Cerebellar nuclear complex (tissue), 1 donor: ENCODE results near the gene WDR86.

Source experiments
- DNase-seq, 2 experiments: peaks; one replicate each; lab custom pipeline; 2025; lab: John Stamatoyannopoulos, UW

WDR86 gene

GRCh38 chr7:151390598-151391357, 19.1 kb downstream of the WDR86 start:
- no peak for DNase-seq

DNA sequence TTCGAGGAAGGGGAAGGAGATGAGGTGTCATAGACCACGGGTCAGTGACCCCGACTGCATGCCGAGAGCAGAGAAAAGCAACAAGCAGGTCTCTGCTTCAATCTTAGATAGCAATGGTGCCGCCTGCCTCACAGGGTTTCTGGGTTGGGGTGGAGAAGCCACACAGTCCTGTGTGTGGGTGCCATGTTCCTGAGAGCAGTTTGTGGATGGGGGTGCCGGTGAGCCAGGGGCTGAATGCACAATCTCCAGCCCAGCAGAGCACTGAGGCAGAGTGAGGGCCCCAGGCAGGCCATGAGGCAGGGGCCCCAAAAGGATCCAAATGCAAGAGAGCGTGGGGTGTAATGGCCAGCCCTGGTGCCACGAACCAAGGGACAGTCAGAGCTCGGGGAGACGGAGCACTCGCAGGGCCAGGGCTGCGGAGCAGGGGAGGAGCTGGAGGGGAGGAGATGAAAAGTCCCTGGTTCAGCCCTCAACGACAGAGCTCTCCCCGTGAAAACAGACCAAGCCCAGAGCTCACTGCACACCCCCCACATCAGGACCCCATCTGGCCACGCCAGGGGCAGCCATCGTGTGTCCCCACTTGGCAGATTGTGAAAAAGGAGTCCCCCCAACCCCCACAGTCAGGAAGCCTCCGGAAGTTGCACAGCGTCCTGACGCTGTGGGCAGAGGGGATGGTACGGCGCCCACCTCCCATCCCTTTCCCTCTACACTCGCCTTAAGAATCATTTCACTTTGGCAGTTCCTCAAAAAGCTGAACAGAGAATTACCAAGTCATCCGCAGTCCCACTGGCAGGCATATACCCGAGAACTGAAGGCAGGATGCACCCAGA, 19.9 kb downstream of the WDR86 start:
- DNase-seq: no peak

- no peak for DNase-seq
These were observed 20.6 kb downstream of the WDR86 start for GRCh38 chr7:151389096-151389767.

- DNase-seq: no peak
These were observed 21.4 kb downstream of the WDR86 start for GRCh38 chr7:151388430-151388829.

GRCh38 chr7:151388007-151388297, 21.9 kb downstream of the WDR86 start:
- DNase-seq: no peak

- DNase-seq: no peak
These were observed 22.5 kb downstream of the WDR86 start for GRCh38 chr7:151387161-151388006.

DNA sequence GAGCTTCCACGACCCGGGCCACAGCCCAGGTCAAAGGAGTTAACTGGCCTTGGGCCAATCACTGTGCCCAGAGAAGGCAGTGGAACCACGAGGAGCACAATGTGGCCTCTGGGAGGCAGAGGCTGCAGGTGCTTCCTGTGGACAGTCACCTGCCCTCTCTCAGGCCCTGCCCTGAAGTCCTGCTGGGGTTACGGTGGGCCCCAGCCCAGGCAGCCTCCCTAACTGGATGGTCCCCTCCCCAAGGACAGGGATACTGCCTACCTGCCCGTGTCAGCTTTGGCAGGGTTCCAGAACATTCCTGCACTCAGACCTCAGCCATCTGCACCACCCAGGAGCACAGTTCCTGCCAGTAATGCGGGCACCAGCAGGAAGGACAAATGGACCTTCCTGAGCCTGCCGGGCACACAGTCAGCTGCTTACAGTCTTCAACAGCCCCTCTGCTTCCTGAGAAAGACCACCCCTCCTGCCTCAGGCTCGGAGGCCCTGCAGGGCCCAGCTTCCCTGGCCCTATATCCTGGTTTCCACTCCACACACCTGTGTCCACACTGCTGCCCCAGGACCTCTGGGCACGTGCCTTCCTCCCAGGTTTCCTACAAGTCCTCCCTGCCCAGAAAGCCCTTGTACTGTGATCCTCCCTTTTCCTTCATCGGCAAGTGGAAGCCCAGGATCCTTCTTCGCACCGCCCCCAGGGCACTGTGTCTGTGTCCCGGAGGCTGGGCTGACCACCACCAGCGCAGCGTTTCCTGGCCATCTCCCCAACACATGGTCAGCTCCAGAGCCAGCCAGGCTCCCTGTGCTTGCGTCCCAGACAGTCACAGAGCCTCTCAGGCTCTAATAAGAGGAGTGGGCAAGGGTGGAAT, 23.3 kb downstream of the WDR86 start:
- DNase-seq: peak in 1 of 2 experiments; percentile 2

DNA sequence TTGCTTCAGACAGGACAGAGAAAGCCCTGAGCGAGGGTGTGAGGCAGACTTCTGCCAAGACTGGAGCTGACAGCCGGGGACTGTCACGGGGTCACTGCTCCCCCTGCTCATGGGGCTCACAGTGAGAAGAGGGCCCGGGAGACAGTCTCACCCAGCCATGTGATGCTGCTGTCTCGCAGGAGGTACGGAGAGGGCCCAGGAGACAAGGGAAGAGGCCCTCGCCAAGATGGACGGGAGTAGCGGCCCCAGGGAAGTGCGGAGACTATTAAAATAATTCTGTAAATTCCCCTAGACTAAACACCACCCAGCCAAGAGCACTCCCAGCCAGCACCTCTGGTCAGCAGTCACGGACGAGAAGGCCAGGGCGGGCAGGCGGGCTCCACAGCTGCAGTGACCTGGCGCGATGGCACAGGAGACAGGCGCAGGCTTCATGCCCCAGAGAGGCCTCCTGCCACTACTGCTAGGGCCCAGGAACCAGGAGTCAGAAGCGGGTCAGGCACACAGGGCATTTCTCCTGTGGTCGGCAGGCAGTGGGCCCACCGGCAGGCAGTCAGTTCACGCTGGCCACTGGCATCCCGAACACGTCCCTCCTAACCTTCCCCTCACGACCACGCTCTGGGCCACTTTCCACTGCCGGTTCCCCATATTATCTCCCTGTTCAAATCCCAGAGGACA, 24.1 kb downstream of the WDR86 start:
- DNase-seq: no peak

DNA sequence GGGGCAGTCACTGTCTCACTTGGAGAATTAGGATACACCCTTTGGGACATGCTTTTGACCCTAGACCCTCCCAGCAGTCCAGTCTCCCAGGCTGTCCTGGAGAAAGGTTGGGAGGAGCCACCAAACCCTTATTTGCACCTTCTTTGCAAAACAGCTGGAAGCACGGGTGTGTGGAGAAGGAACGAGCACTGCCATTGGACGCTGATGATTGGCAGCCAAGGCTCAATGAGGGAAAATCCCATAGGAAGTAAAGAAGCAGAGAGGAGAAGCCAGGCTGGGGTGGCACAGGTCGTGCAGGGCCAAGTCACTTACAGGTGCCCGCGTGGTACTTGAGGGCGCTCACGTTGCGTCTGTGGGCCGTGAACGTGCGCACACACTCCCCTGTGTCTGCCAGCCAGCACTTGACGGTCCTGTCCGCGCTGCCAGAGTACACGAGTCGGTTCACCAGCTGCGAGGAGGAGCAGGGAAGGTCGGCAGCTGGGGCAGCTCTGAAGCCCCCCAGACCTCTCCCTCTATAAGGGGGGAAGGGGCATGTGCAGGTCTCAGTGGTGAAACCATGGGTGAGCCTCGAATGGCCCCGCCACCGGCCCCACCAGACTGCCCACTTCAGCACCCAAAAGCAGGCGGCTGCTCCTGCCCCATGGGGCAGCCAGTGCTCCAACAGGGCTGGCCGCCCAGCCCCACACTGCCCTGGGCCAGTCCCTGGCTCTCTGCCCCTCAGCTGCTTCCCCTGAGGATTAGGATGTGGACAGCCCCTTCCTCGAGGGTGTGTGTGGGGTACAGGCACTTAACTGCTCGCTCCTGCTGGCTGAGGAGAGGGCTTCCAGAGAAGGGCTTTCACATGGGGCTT, 24.8 kb downstream of the WDR86 start:
- DNase-seq: no peak

DNA sequence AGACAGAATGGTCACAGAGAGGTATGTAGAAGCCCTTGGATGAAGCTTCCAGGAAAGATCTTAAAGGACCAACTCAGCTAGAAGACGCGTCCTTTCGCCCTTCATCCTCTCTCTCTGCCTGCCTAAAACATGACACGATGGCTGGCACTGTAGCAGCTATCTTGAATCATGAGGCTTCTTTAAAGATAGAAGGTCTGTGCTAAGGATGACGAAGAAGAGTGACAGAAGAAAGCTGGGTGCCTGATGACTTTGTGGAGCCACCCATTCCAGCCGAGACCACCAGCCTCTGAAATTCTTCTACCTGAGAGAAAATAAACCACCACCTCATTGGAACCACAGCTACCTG, 25.5 kb downstream of the WDR86 start:
- no peak for DNase-seq

GRCh38 chr7:151383638-151384351, 26.0 kb downstream of the WDR86 start:
- peak in 1 of 2 experiments; percentile 48 for DNase-seq

GRCh38 chr7:151382079-151382885, 27.6 kb downstream of the WDR86 start:
- DNase-seq: no peak

- DNase-seq: no peak
These were observed 28.3 kb downstream of the WDR86 start for GRCh38 chr7:151381348-151382078.

GRCh38 chr7:151381098-151381347, 28.8 kb downstream of the WDR86 start:
- DNase-seq: no peak

DNA sequence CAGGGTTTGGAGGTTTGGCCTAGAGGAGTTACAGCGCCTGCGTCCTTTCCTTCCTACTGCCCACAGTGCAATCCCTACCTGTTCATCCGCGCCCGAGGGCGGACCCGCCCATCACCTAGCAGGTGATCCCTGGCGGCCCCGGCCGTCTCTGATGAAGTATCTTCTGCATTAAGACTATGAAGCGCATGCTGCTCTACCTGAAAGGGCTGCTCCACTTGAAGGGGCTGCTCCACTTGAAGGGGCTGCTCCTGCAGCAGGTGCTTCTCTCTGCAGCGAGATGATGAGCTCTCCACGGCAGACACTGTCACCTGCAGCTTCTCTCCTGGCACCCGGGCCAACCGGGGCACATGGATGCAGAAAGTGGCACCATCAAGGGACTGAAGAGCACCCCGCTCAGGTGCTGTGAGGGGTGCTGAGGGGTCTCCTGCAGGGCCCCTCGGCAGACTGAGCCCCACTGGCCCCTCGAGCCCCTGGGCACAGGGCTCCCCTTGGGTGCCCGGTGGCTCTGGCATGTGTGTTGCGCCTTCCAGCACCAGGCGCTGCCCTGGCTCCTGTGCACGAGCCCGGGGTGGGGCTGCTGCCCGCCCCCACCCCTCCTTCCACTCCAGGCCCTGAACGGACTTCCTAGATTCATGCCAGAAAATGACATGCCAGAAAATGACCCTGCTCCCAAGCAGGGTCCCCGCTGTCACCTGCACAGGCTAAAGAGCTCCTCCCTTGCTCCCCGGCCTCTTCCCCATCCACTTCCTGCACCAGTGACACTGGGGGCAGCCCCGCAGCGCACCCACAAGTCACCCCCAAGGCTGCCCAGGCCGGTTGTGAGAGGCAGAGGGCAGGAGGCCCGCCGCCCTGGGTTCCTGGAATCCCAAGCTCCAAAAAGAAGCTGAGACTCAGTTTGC, 29.4 kb downstream of the WDR86 start:
- DNase-seq: no peak

DNA sequence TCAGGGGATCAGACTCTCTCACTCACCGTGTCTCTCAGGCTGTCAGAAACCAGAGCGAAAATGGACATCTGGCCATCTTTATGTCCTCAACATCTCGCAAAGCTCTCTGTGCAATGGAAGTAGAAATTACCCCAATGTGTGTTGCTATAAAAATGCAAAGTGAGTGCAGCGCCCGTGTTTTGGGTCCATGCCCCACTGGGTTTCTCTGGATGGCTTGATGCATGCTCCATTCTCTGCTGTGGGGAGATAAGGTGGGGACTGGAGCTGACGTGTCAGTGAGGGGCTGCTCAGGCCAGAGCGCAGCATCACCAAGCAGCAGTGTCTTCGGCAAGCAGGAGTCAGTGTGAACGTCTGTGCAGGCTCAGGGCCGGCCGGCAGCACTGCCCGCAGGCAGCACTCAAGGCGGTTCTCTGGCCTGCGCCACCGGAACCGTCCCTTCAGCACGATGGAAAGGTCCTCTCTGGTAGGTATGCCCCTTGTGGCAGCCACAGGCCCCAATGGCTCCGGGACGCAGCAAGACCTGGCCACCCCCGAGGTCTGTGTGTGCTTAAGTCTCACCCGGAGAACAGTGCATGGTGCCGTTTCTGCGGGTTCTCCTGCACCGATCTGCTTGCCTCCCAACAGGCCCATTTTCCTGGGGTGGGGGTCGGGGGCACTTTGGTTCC, 30.2 kb downstream of the WDR86 start:
- DNase-seq: no peak
